WTC11 (cell line): Measurements from ENCODE around the gene NEMP2. TPM values are rescaled to one million over a fixed set of nuclear protein-coding genes. Genes with fewer than 3 reads are reported as not detected.

Experiments
- ATAC-seq: fragments of 200-7000 bp; cut with Tn5 transposase; 2 replicates; pipeline ENCODE4 v1.10.0; 2021; ENCODE audit warnings: mild to moderate bottlenecking, moderate library complexity
- CTCF ChIA-PET: fragments of 300-600 bp; sonication (Branson Sonifier 250); formaldehyde crosslinking; loops from one replicate; lab custom pipeline; 2021; ENCODE audit warnings: antibody characterized with exemption; lab: Charles Lee
- POLR2A ChIA-PET: fragments of 350-600 bp; sonication (Branson Sonifier 250); formaldehyde crosslinking; loops from one replicate; lab custom pipeline; 2021; ENCODE audit warnings: antibody characterized with exemption; lab: Charles Lee
- DNase-seq: peaks from one replicate; pipeline ENCODE4 v3.0.0; 2021; ENCODE audit warnings: low spot score
- H3K27ac Mint-ChIP-seq: 2 replicates; pipeline ENCODE4 v1.8.0; 2021; ENCODE audit warnings: mixed read lengths
- H3K27me3 Mint-ChIP-seq: 2 replicates; pipeline ENCODE4 v1.8.0; 2021; ENCODE audit warnings: low read depth, mild to moderate bottlenecking, moderate library complexity, mixed read lengths
- H3K36me3 Mint-ChIP-seq: 2 replicates; pipeline ENCODE4 v1.8.0; 2021; ENCODE audit warnings: mixed read lengths
- H3K4me1 Mint-ChIP-seq: 2 replicates; pipeline ENCODE4 v1.8.0; 2022; ENCODE audit warnings: mixed read lengths
- H3K4me3 Mint-ChIP-seq: 2 replicates; pipeline ENCODE4 v1.8.0; 2021; ENCODE audit warnings: mild to moderate bottlenecking, moderate library complexity, mixed read lengths
- H3K9me3 Mint-ChIP-seq: 2 replicates; pipeline ENCODE4 v1.8.0; 2021; ENCODE audit warnings: mixed read lengths
- ATF1 ChIP-seq: sonication (generic); formaldehyde crosslinking; IDR thresholded peaks from 2 replicates; pipeline ENCODE4 v1.8.1; 2023; ENCODE audit warnings: mild to moderate bottlenecking, moderate library complexity, missing genetic modification reagents
- ATF2 ChIP-seq: sonication (generic); formaldehyde crosslinking; IDR thresholded peaks from 2 replicates; pipeline ENCODE4 v1.8.1; 2022; ENCODE audit warnings: low read depth, missing genetic modification reagents, borderline replicate concordance
- ATF3 ChIP-seq: sonication (generic); formaldehyde crosslinking; conservative IDR thresholded peaks from 2 replicates; pipeline ENCODE4 v1.8.1; 2022; ENCODE audit warnings: mild to moderate bottlenecking, missing genetic modification reagents
- CREM ChIP-seq: sonication (generic); formaldehyde crosslinking; IDR thresholded peaks from 2 replicates; pipeline ENCODE4 v1.8.1; 2022; ENCODE audit warnings: mild to moderate bottlenecking, missing genetic modification reagents, moderate library complexity
- EMX1 ChIP-seq: fragments of 250-450 bp; sonication (Bioruptor Pico); IDR thresholded peaks from 2 replicates; pipeline ENCODE4 v1.8.0; 2021; ENCODE audit warnings: mild to moderate bottlenecking
- ETV6 ChIP-seq: sonication (generic); formaldehyde crosslinking; IDR thresholded peaks from 2 replicates; pipeline ENCODE4 v1.8.1; 2022; ENCODE audit warnings: mild to moderate bottlenecking, missing genetic modification reagents
- JAZF1 ChIP-seq: fragments of 250-450 bp; sonication (Bioruptor Pico); IDR thresholded peaks from 2 replicates; pipeline ENCODE4 v1.9.0; 2021; ENCODE audit warnings: moderate library complexity, mild to moderate bottlenecking, inconsistent platforms
- KAT7 ChIP-seq: sonication (generic); formaldehyde crosslinking; IDR thresholded peaks from 2 replicates; pipeline ENCODE4 v1.8.1; 2023; ENCODE audit warnings: missing genetic modification reagents, mild to moderate bottlenecking, borderline replicate concordance
- MYBL2 ChIP-seq: sonication (generic); formaldehyde crosslinking; IDR thresholded peaks from 2 replicates; pipeline ENCODE4 v1.8.1; 2023; ENCODE audit warnings: mild to moderate bottlenecking, moderate library complexity, missing genetic modification reagents
- NFYB ChIP-seq: sonication (generic); formaldehyde crosslinking; conservative IDR thresholded peaks from 2 replicates; pipeline ENCODE4 v1.8.0; 2022; ENCODE audit warnings: low read depth, missing genetic modification reagents
- NR1H2 ChIP-seq: sonication (generic); formaldehyde crosslinking; IDR thresholded peaks from 2 replicates; pipeline ENCODE4 v1.9.0; 2021; ENCODE audit warnings: mild to moderate bottlenecking, moderate library complexity, missing genetic modification reagents
- SOX15 ChIP-seq: fragments of 250-450 bp; sonication (Bioruptor Pico); IDR thresholded peaks from 2 replicates; pipeline ENCODE4 v1.9.0; 2021; ENCODE audit warnings: mild to moderate bottlenecking
- TCF7 ChIP-seq: sonication (generic); formaldehyde crosslinking; IDR thresholded peaks from 2 replicates; pipeline ENCODE4 v1.8.0; 2022; ENCODE audit warnings: mild to moderate bottlenecking, low read depth, missing genetic modification reagents, moderate library complexity
- ZNF138 ChIP-seq: sonication (generic); formaldehyde crosslinking; conservative IDR thresholded peaks from 2 replicates; pipeline ENCODE4 v1.8.1; 2022; ENCODE audit warnings: mild to moderate bottlenecking, moderate library complexity, missing genetic modification reagents
- ZNF416 ChIP-seq: fragments of 250-450 bp; sonication (Bioruptor Pico); IDR thresholded peaks from 2 replicates; pipeline ENCODE4 v1.9.0; 2021; ENCODE audit warnings: mild to moderate bottlenecking, inconsistent platforms
- ZNF423 ChIP-seq: fragments of 250-450 bp; sonication (Bioruptor Pico); IDR thresholded peaks from 2 replicates; pipeline ENCODE4 v2.1.2; 2022; ENCODE audit warnings: mild to moderate bottlenecking, moderate library complexity
- total RNA-seq: library from RNA; stranded (reverse); gene quantifications from 3 replicates; pipeline ENCODE4 v1.2.3, GENCODE V29; 2021
- TF ChIP-seq, protein P1 (sequence below): sonication (generic); formaldehyde crosslinking; IDR thresholded peaks from 2 replicates; pipeline ENCODE4 v1.8.1; 2022; ENCODE audit warnings: missing genetic modification reagents, borderline replicate concordance
- TF ChIP-seq, protein P2 (sequence below): sonication (generic); formaldehyde crosslinking; IDR thresholded peaks from 2 replicates; pipeline ENCODE4 v1.8.0; 2022; ENCODE audit warnings: mild to moderate bottlenecking, missing genetic modification reagents
- TF ChIP-seq, protein P3 (sequence below): sonication (generic); formaldehyde crosslinking; IDR thresholded peaks from 2 replicates; pipeline ENCODE4 v1.8.1; 2022; ENCODE audit warnings: low read depth, mild to moderate bottlenecking, moderate library complexity, missing genetic modification reagents, borderline replicate concordance
- TF ChIP-seq, protein P4 (sequence below): fragments of 250-450 bp; sonication (Bioruptor Pico); IDR thresholded peaks from 2 replicates; pipeline ENCODE4 v1.9.0; 2021; ENCODE audit warnings: moderate library complexity, mild to moderate bottlenecking, inconsistent platforms, borderline replicate concordance

Gene NEMP2
- total RNA-seq, 1 experiment from 2014 or later = 7.2 TPM

- no peaks in the 10 kb centered on the region for H3K4me1 Mint-ChIP-seq
- TF ChIP-seq EMX1 = no peak
- no peak for TF ChIP-seq SOX15 (CRISPR knock-in tag)
- no peak for TF ChIP-seq KAT7 (CRISPR knock-in tag)
- TF ChIP-seq ZNF423 (CRISPR knock-in tag) = no peak
- TF ChIP-seq ZNF416 (CRISPR knock-in tag) = no peak
- no peak for TF ChIP-seq ZNF138
- TF ChIP-seq ATF1 (CRISPR knock-in tag) = no peak
- no peak for TF ChIP-seq MYBL2
- no peak for TF ChIP-seq NFYB (CRISPR knock-in tag)
- TF ChIP-seq, protein P1, sequence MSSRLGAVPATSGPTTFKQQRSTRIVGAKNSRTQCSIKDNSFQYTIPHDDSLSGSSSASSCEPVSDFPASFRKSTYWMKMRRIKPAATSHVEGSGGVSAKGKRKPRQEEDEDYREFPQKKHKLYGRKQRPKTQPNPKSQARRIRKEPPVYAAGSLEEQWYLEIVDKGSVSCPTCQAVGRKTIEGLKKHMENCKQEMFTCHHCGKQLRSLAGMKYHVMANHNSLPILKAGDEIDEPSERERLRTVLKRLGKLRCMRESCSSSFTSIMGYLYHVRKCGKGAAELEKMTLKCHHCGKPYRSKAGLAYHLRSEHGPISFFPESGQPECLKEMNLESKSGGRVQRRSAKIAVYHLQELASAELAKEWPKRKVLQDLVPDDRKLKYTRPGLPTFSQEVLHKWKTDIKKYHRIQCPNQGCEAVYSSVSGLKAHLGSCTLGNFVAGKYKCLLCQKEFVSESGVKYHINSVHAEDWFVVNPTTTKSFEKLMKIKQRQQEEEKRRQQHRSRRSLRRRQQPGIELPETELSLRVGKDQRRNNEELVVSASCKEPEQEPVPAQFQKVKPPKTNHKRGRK (CRISPR knock-in tag) = no peak
- TF ChIP-seq, protein P2, sequence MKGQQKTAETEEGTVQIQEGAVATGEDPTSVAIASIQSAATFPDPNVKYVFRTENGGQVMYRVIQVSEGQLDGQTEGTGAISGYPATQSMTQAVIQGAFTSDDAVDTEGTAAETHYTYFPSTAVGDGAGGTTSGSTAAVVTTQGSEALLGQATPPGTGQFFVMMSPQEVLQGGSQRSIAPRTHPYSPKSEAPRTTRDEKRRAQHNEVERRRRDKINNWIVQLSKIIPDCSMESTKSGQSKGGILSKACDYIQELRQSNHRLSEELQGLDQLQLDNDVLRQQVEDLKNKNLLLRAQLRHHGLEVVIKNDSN = no peak
- no peak for TF ChIP-seq ATF3
- TF ChIP-seq, protein P3, sequence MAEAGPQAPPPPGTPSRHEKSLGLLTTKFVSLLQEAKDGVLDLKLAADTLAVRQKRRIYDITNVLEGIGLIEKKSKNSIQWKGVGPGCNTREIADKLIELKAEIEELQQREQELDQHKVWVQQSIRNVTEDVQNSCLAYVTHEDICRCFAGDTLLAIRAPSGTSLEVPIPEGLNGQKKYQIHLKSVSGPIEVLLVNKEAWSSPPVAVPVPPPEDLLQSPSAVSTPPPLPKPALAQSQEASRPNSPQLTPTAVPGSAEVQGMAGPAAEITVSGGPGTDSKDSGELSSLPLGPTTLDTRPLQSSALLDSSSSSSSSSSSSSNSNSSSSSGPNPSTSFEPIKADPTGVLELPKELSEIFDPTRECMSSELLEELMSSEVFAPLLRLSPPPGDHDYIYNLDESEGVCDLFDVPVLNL (CRISPR knock-in tag) = no peak
- TF ChIP-seq NR1H2 (CRISPR knock-in tag) = no peak
- TF ChIP-seq ATF2 (CRISPR knock-in tag) = no peak
- no peak for TF ChIP-seq TCF7 (CRISPR knock-in tag)
- TF ChIP-seq, protein P4, sequence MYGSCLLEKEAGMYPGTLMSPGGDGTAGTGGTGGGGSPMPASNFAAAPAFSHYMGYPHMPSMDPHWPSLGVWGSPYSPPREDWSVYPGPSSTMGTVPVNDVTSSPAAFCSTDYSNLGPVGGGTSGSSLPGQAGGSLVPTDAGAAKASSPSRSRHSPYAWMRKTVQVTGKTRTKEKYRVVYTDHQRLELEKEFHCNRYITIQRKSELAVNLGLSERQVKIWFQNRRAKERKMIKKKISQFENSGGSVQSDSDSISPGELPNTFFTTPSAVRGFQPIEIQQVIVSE (CRISPR knock-in tag) = no peak
- no peak for TF ChIP-seq JAZF1 (CRISPR knock-in tag)
- no peak for TF ChIP-seq ETV6 (CRISPR knock-in tag)
- TF ChIP-seq, all 79 proteins: peak for 0
- POLR2A ChIA-PET = no interaction called here
Measured at GRCh38 chr2:190456833-190457232, 77.7 kb downstream of the NEMP2 start.

GRCh38 chr2:190455358-190456095, 79.0 kb downstream of the NEMP2 start:
- POLR2A ChIA-PET = no interaction called here
- Mint-ChIP-seq H3K4me3 (no peak overlapping the region), H3K27ac (no peak overlapping the region), H3K4me1 (no peaks in the 10 kb centered on the region), H3K9me3 (no peaks in the 10 kb centered on the region), H3K27me3 (no peaks in the 10 kb centered on the region; the same call in 1 of the 2 replicates), H3K36me3 (no peaks in the 10 kb centered on the region)
- no peak for DNase-seq
- TF ChIP-seq, protein P1 (CRISPR knock-in tag) = no peak
- no peak for TF ChIP-seq ZNF423 (CRISPR knock-in tag)
- no peak for TF ChIP-seq CREM (CRISPR knock-in tag)
- TF ChIP-seq, all 79 proteins: peak for 0
- no peak for ATAC-seq
- CTCF ChIA-PET = no interaction called here

More at GRCh38 chr2:190456833-190457232, 77.7 kb downstream of the NEMP2 start:
- Mint-ChIP-seq H3K27me3 (no peaks in the 10 kb centered on the region; the same call in 1 of the 2 replicates), H3K36me3 (no peaks in the 10 kb centered on the region), H3K27ac (no peak overlapping the region), H3K4me3 (no peak overlapping the region), H3K9me3 (no peaks in the 10 kb centered on the region)
- ATAC-seq = no peak
- CTCF ChIA-PET = no interaction called here
- no peak for DNase-seq
